HG03196 (cell line): ENCODE data around the gene CACHD1.

Source experiments
- ATAC-seq: cut with Tn5 transposase; IDR thresholded peaks from one replicate; pipeline ENCODE4 v1.9.1; 2021; ENCODE audit not compliant: unreplicated experiment

Gene CACHD1

DNA sequence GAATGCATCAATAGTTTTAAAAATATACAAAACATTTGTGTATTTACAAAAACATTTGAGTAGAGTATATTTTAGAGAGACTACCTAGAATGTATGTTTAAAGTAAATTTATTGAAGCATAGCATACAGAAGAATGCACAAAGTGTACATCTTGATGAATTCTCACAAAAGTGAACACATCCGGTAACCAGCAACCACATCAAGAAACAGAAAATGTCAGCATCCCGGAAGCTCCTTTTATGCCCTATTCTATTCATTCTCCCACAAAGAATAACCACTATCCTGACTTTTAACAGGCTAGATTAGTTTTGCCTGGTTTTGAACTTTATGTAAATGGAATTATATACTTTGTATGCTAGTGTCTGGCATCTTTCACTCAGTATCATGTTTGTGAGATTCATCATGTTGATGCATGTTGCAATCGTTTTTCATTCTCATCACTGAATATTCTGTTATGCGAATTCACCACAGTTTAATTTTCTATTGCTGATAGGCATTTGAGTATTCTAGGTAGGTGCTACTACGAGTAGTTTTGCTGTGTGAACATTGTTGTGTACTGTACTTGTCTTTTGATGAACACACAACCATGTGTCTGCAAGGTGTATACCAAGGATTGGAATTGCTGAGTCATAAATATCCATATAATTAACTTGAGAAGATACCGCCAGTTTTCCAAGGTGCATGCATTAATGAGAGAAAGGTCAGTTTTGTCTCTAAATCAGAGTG, 75.4 kb downstream of the CACHD1 start:
- no peak for ATAC-seq

DNA sequence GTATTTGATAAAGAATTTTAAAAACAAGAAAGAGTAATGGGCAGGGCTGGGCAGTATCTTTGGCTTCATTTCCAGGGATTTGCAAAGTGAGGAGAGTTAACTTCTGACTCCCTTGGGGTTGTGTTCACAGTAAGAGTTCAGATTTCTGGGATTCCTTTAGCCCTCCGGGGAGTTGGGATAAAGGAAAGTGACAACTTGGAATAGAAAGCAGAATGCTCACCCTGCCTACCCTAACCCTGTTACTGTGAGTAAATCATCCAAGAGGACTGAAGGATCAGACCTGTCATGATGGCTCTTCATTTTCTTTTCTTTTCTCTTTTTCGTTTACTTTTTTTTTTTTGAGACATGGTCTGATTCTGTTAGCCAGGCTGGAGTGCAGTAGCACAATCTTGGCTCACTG, 76.1 kb downstream of the CACHD1 start:
- no peak for ATAC-seq

DNA sequence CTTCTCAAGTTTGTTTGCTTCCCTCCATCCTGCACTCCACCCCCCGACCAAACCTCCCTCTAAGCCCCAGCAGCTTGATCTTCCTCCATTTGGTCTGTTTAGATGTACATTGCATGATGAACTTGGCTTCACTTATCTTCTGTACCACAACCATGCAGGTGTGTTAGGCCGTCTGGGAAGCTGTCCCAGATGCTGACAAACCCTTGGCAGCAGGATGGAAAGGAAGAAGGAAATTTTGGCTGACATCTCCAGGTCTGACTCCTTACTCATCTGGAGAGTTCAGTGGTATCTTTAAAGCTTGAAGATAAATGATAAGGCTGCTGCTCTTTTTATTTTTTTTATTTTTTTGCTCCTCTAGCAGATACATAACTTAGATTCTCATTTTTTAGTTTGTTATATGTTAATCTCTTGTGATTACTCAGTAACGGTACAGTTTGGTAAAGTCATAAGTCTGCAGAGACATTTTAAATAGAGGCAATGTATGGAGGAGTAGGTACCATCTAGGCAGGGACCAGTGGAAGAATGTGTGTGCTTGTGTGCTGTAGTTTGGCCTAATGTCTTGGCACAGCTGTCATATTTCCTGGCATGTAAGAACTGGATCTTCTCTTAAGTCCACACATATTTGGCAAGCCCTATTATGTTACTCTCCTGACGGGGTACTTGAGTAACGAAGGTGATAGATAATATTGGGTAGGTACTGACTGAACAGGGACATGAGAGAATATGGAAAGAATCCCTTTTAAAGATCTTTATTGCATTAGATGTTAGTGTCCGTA, 79.7 kb downstream of the CACHD1 start:
- no peak for ATAC-seq

DNA sequence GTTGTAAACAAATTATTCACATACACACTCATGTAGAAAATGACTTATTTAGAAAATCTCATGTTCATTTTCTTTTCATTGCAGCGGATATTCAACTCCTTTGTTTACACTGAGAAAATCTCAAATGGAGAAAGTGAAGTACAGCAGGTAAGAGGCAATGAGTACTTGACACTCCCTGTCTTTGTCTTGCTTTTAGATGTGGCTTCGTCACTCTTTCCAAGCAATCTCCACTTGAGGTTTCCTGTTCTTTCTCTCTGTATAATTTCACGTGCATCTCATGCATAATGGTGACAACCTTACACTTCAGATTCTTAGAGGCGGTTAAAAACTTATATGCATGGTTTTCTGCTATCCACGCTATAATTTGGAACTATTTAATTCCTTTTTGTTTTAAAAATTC, 80.6 kb downstream of the CACHD1 start:
- no peak for ATAC-seq

DNA sequence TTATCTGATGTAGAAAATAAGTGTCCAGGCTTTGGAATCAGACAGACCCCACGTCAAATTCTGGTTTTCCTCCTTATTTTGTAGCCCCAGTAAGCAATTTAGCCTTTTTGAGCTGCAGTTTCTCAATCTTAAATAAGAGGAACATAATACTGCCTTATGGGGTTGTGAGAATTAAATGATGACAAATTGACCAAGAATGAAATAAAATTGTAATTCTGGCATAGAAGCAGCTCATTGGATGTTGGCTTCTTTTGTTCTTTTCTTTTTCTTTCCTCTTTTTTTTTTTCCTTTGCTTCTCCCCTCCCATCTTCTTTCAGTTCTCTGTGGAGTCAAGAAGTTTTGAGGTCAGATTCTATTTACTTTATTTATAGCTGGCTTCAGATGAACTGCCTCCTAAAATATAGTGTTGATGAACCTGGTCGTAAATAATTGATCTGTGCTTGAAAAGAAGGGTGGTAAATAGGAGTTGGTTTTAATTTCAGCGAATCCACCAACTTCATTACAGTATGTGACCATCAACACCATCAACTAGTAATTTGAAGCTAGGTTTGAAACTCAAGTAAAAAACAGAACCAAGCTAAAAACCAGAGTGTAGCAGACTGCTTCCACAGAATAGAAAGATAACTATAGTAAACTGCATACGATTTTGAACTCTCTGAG, 81.1 kb downstream of the CACHD1 start:
- no peak for ATAC-seq

DNA sequence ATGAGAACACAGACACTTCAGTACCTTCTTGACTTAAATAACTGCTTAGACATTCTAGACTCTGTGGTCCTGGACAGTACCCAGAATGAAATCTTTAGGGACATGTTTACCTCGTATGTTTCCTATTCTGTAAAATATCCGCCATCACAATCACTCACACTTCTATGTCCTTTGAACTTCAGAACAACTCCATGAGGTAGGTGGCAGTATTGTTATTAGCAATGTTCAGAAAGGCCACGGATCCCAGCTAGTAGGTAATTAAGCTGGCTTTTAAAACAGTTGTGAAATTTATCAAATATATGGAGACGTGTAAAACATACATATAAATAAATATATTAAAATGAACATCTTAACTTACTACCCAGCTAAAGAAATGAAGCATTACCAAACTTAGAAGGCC, 83.4 kb downstream of the CACHD1 start:
- no peak for ATAC-seq

DNA sequence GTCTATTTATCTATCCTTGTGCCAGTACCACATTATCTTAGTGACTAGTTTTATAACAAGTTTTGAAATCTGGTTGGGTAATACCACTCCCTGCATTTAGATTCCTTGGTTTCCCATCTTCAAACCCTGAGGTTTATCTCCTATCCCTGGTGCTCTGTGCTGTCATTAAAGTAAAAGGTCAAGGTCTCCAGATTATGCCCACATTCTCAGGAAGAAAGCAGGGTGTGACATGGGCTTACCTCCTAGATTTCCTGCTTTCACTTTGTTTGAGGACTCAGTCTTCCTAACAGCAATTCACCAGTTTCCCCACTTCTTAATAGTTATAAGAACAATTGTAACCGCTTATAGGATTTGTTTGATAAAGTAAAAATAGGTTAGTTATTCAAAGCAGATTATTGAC, 86.0 kb downstream of the CACHD1 start:
- no peak for ATAC-seq

DNA sequence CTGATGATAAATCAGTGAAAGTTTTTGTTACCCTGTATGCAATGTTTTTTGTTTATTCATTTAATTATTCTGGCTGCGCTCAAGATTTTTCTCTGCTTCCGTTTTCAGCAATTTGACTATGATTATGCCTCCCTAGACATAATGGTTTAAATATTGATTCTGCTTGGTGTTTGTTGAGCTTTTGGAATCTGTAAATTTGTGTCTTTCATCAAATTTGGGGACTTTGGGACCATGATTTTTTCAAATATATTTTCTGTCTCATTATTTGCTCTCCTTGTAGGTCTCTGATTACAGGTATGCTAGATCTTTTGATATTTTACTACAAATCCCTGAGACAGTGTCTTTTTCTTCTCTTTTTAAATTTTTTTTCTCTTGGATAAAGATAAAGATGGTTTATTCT, 92.1 kb downstream of the CACHD1 start:
- ATAC-seq, result no peak

DNA sequence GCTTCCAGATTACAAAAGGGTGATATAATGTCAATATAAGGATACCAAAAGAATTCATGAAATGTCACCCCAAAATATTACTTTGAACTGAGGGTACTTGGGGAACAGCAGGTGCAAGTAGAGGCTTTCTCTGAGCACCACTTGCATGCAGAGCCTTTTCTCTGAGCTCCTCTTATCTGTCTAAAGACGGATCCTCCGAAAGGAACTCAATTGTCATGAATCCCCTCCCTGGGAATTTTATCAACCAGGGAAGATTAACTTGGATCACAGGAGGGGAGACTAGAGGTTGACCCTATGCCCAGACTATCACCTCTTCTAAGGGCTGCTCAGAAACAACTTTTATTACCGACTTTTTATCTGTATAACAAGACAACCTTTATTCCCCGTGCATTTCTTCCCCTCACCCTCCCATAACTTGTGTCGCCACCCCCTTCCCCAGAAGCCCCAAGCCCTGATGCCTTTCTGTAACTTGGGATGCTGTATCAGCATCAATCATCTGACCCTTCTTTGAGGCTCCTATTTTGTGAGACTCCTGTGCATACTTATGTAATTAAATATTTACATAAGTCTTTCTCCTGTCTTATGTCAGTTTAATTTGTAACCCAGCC, 94.1 kb downstream of the CACHD1 start:
- ATAC-seq, result no peak

DNA sequence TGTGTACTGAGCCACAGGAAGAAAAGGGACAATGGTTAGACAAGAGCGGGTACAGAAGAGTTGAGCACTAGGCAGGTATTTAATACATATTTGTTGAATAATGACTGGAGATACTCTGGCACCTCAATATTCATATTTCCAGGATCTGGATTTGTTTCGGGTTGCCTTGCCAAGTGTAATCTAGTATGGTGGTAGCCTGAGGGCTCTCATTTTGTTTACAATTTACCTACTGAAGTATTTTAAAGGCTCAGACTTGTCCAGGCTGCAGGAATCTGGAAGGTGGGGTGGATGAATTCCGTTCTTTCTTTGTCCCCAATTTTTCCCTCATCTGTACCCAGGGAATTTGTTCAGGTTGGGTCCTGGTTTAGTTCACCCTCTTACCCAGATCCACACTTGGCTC, 95.0 kb downstream of the CACHD1 start:
- ATAC-seq, result no peak

DNA sequence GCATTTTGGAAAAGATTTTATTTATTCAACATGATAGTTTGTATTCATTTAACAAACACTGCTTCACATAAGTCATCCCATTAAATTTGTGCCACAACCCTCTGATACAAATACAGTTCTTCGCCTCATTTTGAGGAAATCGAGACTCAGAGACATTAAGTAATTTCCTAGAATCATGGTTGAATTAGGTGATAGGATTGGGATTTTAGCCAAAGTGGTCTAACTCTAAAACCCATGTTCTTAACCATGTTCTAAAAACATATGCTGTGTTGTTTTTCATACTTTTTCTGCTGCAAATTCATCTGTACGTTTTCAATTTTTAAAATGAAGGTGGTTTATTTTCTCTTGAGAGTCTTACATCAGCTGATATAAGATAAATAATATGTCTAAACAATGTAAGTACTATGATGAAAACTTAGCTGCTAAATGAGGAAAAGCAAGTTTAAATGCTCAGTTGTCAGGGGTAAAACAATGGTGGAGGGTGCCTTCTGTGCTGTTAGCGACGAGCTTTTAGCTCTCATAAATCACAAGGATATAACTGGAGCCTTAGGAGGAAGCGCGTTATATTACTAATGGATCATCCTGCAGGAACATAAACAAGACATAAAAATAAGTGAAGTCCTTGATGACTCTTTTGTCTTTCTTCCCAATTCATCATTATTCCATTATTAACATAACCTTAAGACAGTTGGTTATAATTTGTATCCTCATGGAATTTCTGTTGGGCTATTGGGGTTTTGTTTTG, 97.7 kb downstream of the CACHD1 start:
- ATAC-seq, result no peak

DNA sequence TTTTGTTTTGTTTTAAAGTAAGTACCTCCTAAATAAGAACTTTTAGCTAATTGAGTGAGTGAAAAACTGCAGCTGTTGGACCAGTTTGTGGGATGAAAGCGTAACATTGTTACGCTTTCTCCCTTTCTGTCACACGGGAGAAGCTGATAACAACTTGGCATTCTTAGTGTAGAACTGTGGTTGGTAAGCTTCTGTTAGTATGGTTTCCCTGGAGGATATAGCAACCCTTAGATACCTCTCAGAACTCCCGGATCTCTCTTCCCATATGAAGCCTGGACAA, 98.2 kb downstream of the CACHD1 start:
- ATAC-seq, result no peak

DNA sequence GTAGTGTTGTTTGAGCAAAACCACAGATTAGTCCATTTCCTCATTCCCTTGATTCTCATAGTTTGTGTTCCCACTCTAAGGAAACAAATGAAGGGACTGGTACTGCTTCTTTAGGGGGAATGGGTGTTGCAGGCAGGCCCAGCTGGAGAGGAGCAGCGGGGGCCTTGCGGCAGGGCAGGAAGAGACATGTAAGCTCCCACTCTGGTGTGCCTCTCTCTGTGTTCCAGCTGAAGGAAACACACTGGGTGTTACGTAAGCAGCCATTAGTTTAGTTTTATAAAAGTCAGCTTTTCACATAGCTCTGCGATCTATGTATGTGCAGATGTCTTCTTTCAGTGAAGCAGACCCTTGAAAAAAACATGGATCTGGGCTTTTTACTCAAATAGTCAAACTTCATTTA, 99.5 kb downstream of the CACHD1 start:
- no peak for ATAC-seq

DNA sequence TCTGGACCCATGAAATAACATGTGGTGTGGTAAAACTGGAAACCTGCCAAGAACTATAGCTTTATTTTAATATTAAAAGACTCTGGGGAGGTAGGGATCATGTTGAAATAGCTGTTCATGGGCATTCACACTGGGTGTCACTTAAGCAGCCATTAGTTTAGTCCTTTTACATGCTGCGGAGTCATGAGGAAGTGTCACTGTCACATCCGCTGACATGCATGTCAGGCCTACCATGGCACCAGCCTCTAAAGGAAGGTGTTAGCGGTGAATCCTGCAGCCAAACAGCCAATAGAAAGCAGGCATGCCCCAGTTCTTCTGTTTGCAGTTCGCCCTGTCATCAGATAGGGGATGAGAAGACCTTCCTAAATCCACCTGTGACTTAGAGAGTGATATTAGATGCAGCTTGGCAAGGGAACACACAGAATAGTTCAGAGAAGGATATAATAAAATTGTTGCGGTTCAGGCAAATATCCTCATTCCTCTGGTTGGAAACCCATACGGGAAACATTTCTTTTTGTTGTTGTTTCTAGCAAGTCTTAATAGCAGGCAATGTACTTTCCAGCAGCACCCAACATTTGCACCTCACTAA, 100.4 kb downstream of the CACHD1 start:
- no peak for ATAC-seq

DNA sequence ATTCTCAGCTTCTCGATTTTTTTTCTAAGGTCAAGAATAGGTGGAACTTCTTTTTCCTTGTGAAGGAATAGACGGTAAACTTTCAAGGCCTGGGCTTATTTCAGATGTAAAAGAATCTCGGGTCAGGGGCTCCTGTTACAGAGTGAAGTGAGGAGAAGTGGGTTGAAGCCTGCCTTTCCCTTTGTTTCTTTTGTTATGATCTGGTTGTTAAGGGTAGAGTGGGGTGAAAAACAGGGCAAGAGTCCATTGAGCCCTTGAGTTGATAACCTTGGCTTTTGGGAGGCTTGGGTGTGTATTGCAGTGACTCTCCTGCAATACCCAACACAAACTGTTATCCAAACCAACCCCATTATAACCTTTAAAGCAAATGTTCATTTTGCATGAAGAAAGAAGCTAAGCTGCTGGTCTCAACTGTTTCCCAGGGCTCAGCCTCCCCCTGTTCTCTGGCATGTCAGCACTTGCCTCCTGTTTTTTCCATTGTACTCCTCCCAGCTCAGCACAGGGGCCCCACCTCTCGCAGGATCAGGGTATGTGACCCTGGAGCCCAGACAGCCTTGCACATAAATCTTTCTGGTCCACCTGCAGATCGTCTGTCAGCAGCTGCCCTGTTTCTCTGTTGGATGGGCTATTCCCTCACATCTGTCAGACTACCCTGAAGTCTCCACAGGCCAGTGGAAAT, 102.4 kb downstream of the CACHD1 start:
- no peak for ATAC-seq

DNA sequence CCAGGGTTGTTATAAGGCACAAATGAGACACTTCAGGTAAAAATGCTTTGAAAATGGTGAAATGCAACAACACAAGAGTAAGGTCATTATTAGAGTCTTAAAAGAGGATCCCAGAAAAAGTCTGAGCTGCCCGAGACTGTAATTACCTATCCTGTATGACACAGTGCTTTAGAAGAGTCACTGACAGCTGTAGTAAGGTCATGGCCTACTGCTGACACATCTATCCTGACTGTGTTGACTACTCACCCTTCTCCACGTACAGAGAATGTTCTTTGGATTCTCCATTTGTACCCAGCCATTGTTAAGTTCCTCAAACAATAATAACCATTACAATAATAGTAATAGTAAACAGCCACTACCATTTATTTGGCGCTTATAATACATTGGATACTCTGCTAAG, 104.4 kb downstream of the CACHD1 start:
- ATAC-seq, result no peak

DNA sequence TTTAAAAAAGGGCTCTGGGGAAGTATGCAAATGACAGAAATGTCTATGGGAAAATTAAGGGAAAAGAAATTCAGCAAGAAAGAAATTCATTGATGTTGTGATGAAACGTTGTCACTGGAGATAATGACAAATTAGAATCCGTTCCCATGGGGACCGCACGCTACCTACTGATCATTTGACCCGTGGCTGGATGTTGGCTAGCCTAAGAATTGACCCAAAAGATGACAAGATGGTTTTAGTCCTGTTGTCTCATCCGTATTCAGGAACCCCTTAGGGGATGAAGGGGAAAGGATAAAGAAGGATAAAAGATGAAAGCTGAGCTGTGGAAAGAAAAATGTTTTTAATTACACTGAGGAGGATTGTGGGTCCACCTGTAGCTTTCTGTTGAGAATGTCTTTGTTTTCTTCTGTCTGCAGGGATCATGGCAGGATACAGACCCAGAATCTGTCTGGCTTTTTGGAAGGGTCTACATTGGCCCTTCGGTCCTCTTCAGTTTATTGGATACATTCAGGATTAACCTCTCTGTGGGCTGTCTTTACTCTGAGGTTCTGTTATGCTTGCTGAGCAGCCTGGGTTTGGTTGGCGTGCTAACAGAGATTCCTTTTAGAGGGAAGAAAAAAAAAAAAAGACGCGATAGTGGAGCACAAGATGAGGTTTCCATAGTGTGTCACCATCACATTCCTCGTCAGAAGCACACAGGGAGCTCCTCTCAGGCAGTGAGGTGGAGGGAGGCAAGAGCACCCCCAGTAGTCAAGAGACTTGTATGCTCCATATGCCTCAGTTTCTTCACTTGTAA, 106.2 kb downstream of the CACHD1 start:
- ATAC-seq, result no peak

DNA sequence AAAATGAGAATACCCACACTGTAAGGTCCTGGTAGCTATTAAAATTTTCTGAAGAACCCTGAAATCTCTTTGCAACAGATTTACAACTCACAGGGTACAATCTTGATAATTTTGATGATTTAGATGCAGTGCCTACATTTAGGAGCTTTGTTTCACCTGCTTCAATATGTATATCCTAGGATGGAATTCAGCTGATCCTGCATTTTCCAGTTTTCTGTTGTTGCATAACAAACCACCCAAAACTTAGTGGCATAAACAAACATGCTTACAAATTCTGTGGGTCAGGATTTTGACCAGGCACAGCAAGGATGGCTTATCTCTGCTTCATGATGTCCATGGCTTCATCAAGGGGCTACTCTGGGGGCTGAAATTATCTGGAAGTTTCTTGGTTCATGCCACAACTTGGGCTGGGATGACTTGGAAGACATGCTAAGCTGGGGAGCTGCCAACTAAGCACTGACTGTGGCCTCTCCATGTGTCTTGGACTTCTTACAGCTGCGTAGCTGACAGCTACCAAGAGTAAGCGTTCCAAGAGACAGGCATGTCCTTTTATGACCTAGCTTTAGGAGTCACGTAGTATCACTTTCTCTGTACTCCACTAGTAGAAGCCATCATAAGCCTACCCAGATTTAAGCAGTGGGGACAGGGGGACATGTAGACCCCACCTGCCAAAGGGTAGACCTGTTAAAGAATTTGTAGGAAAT, 108.5 kb downstream of the CACHD1 start:
- ATAC-seq, result no peak

DNA sequence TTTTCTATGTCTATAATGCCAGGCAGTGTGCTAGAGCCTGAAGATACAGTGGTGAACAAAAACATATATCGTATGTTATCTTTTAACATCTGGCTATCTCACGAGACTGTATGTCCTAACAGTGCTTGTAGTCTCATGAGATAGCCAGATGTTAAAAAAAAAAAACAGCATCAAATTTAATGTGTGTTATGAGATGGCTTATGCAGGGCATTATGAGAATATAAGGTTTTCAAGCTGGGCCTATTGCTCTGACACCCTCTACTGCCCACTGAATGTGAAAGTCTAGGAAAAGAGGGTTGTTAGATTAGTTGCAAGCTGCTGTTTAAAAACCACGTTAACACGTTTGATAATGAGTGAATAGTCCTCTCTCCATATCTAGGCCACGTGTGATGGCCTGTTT, 109.8 kb downstream of the CACHD1 start:
- no peak for ATAC-seq
